Right renal pelvis (tissue), 4 donors: ENCODE measurements around the gene GLDN. TPM values are rescaled to one million over a fixed set of nuclear protein-coding genes. Genes with fewer than 3 reads are reported as not detected.
"Not testable (repeated sequence)": the region's sequence is repeated elsewhere in the genome, so short reads cannot be mapped to it uniquely, and the experiment has no call there.

Experiments used
- DNase-seq, 4 donors: peaks; one replicate each; pipeline ENCODE4 v3.0.0-alpha.2; 2013; ENCODE audit warnings: low read depth in 4 of 4, low spot score in 3 of 4, missing footprints in 1 of 4
- polyA plus RNA-seq, 4 donors: library from polyadenylated mRNA; unstranded; fragments of 120-200 nt; gene quantifications; one replicate each; pipeline ENCODE4 v1.2.1, GENCODE V29; 2013; ENCODE audit not compliant: insufficient read length in 4 of 4

Gene GLDN
- polyA plus RNA-seq, 4 donors, result 0.12 to 0.91 (median 0.27) TPM

- DNase-seq, result no peak
Measured at GRCh38 chr15:51386029-51386428, 44.6 kb downstream of the GLDN start.

GRCh38 chr15:51386486-51386885 is 45.0 kb downstream of the GLDN start:
- no peak for DNase-seq

GRCh38 chr15:51386960-51387698 is 45.7 kb downstream of the GLDN start:
- DNase-seq, result no peak

- DNase-seq, result no peak
Measured at GRCh38 chr15:51387699-51388041, 46.2 kb downstream of the GLDN start.

GRCh38 chr15:51388726-51389125 is 47.3 kb downstream of the GLDN start:
- no peak for DNase-seq

- DNase-seq, result no peak
Measured at GRCh38 chr15:51390241-51390965, 48.9 kb downstream of the GLDN start.

GRCh38 chr15:51390966-51391422 is 49.5 kb downstream of the GLDN start:
- no peak for DNase-seq

- DNase-seq, result no peak
Measured at GRCh38 chr15:51396921-51397320, 55.5 kb downstream of the GLDN start.

- DNase-seq, result no peak
Measured at GRCh38 chr15:51398626-51399025, 57.2 kb downstream of the GLDN start.

- no peak for DNase-seq
Measured at GRCh38 chr15:51401051-51401780, 59.8 kb downstream of the GLDN start.

GRCh38 chr15:51401872-51402517 is 60.5 kb downstream of the GLDN start:
- DNase-seq, result no peak

GRCh38 chr15:51403072-51403878 is 61.8 kb downstream of the GLDN start:
- no peak for DNase-seq

- no peak for DNase-seq
Measured at GRCh38 chr15:51403946-51404695, 62.7 kb downstream of the GLDN start.

- no peak for DNase-seq
Measured at GRCh38 chr15:51405693-51406523, 64.5 kb downstream of the GLDN start.

GRCh38 chr15:51414256-51414860 is 72.9 kb downstream of the GLDN start:
- no peak for DNase-seq

- no peak for DNase-seq
Measured at GRCh38 chr15:51416129-51416528, 74.7 kb downstream of the GLDN start.

GRCh38 chr15:51423040-51423439 is 81.6 kb downstream of the GLDN start:
- not testable (repeated sequence) for DNase-seq

- DNase-seq, result no peak
Measured at GRCh38 chr15:51424780-51425179, 83.3 kb downstream of the GLDN start.
